Measurements from ENCODE around the gene NPIPB2.

NPIPB2 gene

DNA sequence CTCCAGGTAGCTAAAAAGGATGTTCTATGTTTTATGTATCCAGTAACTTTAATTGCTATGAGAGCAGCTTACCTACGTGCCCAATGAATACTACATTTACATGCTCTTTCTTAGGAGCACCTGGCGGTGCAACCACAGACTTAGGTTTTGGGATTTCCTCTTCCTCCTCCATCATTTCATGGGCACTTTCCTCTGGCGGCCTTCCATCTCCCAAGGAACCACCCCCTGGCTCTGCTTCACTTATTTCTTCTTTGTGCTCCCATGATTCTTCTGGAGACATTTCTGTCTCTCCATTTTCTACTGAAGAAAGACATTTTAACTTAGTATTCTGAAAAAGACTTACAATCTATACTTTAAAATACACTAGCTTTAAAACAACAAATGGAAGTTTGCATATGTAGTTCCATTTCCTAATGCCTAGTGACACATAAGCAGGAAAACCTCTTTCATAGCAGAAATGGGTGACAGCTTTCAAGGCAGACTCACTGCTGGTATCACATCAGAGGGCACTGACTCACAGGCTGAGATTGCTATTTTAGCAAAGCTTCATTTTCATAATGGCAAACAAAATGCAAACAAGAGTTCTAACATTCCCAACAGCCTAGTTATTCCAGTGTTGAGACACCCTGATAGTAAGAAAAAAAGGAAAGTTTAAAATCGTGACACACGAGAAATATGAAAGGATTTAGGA lies 45.2 kb downstream of the NPIPB2 start:
- no peak for DNase-seq

DNA sequence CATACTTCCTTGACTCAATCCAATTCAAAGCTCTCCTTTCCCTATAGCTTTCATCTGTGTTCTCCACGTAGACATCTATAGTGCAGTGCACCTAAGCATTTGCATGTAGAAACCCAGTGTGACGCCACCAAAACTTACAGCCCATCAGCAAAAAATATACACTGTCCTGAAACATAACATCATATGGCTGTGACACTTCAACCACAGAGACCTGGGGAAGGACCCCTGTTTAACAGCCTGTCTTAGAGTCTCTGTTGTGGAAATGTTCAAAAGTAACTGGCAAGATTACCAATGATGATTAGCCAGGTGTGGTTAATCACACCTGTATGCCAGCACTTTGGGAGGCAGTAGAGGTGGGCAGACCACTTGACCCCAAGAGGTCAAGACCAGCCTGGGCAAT lies 48.3 kb downstream of the NPIPB2 start:
- no peak for DNase-seq

- no peak for DNase-seq
Observed at GRCh38 chr16:11892761-11893160, 49.1 kb downstream of the NPIPB2 start.

- no peak for DNase-seq
Observed at GRCh38 chr16:11890231-11890965, 51.4 kb downstream of the NPIPB2 start.

DNA sequence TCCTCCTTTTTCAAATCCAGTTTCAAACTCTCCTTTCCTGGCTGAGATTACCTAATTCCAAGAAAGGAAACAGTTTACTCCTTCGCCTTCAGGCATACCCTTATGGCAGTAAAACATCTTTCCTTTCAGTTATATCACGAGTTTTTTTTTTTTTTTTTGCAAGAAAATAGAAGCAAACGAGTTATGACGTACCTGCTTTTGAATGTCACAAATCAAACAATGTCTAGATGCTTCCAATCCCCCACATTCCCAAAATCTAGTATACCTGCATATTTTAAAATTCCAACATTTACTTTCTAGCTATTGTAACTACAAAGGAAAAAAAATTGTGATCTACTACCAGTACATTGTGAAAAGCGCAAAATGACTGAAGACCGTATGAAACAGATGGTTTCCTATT lies 55.0 kb downstream of the NPIPB2 start:
- DNase-seq = no peak

GRCh38 chr16:11884035-11884434 lies 57.8 kb downstream of the NPIPB2 start:
- no peak for DNase-seq

DNA sequence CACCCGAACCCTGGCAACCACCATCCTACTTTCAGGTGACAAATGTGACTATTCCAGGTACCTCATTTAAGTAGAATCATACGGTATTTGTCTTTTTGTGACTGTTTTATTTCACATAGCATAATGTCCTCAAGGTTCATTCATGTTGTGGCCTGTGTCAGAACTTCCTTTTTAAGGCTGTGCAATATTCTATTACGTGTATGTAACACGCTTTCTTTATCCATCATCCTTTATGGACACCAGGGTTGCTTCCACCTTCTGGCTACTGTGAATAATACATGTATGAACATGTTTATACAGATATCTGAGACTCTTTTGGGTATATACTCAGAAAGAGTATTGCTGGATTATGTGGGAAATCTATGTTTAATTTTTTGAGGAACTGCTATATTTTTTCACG lies 61.8 kb downstream of the NPIPB2 start:
- no peak for DNase-seq

- no peak for DNase-seq
Observed at GRCh38 chr16:11877374-11877773, 64.5 kb downstream of the NPIPB2 start.
